HG02870 (cell line): Measurements from ENCODE around the gene CHST11.
"Not testable (repeated sequence)": the region's sequence is repeated elsewhere in the genome, so short reads cannot be mapped to it uniquely, and the experiment has no call there.

Source experiments
- ATAC-seq: cut with Tn5 transposase; IDR thresholded peaks from one replicate; pipeline ENCODE4 v1.9.1; 2021; ENCODE audit warnings: mild to moderate bottlenecking, moderate library complexity; ENCODE audit not compliant: unreplicated experiment

Gene CHST11

GRCh38 chr12:104522985-104523722, 66.4 kb downstream of the CHST11 start:
- no peak for ATAC-seq

GRCh38 chr12:104524034-104524832, 67.5 kb downstream of the CHST11 start:
- ATAC-seq: no peak

GRCh38 chr12:104526320-104526719, 69.6 kb downstream of the CHST11 start:
- ATAC-seq: no peak

- no peak for ATAC-seq
These were observed 70.0 kb downstream of the CHST11 start for GRCh38 chr12:104526751-104527150.

- not testable (repeated sequence) for ATAC-seq
These were observed 70.9 kb downstream of the CHST11 start for GRCh38 chr12:104527653-104528052.

GRCh38 chr12:104529130-104529874, 72.6 kb downstream of the CHST11 start:
- ATAC-seq: no peak

GRCh38 chr12:104532636-104533035, 75.9 kb downstream of the CHST11 start:
- ATAC-seq: no peak

- no peak for ATAC-seq
These were observed 76.4 kb downstream of the CHST11 start for GRCh38 chr12:104533134-104533533.

- no peak for ATAC-seq
These were observed 77.6 kb downstream of the CHST11 start for GRCh38 chr12:104534162-104534856.

GRCh38 chr12:104534857-104535248, 78.1 kb downstream of the CHST11 start:
- no peak for ATAC-seq

- ATAC-seq: no peak
These were observed 78.6 kb downstream of the CHST11 start for GRCh38 chr12:104535369-104535768.

- no peak for ATAC-seq
These were observed 80.1 kb downstream of the CHST11 start for GRCh38 chr12:104536841-104537240.

- ATAC-seq: no peak
These were observed 81.3 kb downstream of the CHST11 start for GRCh38 chr12:104538056-104538455.

GRCh38 chr12:104538891-104539462, 82.2 kb downstream of the CHST11 start:
- no peak for ATAC-seq

GRCh38 chr12:104544836-104545235, 88.1 kb downstream of the CHST11 start:
- ATAC-seq: no peak

GRCh38 chr12:104546575-104546974, 89.8 kb downstream of the CHST11 start:
- no peak for ATAC-seq

- ATAC-seq: no peak
These were observed 90.5 kb downstream of the CHST11 start for GRCh38 chr12:104547235-104547634.

GRCh38 chr12:104549815-104550480, 93.2 kb downstream of the CHST11 start:
- no peak for ATAC-seq

- no peak for ATAC-seq
These were observed 94.7 kb downstream of the CHST11 start for GRCh38 chr12:104551313-104551931.

GRCh38 chr12:104553421-104553820, 96.7 kb downstream of the CHST11 start:
- no peak for ATAC-seq
